ENCODE data around the gene TMEM130. TPM values are rescaled to one million over a fixed set of nuclear protein-coding genes. Genes with fewer than 3 reads are reported as not detected.

The TMEM130 gene
- total and polyA plus RNA-seq, 2 experiments from 2014 or later, result 1.5 to 2.0 TPM

DNA sequence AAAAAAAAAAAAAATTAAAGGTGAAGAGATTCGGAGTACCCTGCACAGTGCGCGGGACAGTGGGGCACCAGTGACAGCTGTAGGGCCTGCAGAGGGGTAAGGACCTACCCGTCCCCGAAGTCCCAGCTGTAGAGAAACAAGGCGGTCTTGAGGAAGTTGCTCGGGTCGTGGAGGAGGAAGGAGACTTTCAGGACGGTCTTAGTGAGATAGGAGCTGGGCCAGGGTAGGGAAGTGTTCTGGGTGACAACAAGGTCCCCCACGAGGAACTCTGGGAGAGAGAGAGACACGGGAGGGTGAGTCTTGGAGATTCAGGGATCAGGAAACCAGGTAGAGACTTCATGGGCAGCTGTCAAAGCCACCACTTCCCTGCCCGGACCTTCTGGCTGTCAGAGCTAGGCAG, 9.7 kb downstream of the TMEM130 start (continued):
- TF ChIP-seq, protein P1, sequence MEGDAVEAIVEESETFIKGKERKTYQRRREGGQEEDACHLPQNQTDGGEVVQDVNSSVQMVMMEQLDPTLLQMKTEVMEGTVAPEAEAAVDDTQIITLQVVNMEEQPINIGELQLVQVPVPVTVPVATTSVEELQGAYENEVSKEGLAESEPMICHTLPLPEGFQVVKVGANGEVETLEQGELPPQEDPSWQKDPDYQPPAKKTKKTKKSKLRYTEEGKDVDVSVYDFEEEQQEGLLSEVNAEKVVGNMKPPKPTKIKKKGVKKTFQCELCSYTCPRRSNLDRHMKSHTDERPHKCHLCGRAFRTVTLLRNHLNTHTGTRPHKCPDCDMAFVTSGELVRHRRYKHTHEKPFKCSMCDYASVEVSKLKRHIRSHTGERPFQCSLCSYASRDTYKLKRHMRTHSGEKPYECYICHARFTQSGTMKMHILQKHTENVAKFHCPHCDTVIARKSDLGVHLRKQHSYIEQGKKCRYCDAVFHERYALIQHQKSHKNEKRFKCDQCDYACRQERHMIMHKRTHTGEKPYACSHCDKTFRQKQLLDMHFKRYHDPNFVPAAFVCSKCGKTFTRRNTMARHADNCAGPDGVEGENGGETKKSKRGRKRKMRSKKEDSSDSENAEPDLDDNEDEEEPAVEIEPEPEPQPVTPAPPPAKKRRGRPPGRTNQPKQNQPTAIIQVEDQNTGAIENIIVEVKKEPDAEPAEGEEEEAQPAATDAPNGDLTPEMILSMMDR (conservative IDR thresholded peaks at IDR 0.05; ENCODE audit: low read depth in 2 of 2), result no peak

DNA sequence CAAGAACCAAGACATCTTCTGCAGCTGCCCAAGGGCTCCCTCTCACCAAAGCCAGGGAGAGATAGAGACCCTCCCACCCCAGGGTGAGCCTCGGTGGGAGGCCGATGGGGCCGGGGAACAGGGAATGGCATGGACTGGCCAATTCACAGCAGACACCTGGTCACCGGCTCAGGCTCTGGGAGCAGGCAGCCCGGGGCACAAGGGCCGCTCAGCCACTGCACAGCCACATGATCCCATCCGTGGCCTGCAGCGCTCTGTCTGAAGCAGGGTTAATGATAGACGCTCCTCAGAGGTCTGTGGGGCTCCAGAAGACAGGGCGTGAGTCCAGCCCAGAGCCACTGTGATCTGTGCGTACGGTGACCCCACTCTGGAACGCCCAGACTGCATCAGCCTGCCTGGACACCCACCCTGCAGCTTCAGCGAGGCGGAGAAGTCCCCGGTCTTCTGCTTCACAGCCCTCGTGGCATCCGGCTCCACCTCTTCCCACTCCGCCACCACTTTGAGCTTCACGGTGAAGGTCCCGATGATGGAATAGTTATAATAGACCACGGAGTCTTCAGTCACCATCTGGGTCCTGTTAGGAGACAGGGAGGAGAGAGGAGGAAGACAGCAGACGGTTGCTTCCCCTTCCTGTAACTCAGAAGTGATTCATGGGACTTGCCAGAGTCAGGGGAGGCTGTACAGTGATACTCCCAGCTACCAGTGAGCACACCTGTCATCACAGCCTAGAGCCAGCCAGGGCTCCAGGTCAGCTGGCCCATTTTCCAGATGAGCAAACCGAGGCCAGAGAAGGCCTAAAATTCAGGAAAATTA, 14.0 kb downstream of the TMEM130 start:
- Histone ChIP-seq H3K4me2 (no peak overlapping the region), H3K9me2 (ENCODE audit: insufficient read depth) (no peaks in the 10 kb centered on the region), H3F3A (replicated peaks; ENCODE audit: low read depth) (no peaks in the 10 kb centered on the region), H3K27ac (ENCODE audit: low read depth) (no peak overlapping the region), H2AFZ (no peak overlapping the region), H3K79me2 (replicated peaks; ENCODE audit: insufficient read depth) (no peaks in the 10 kb centered on the region), H3K4me3 (no peak overlapping the region), H3K36me3 (ENCODE audit: insufficient read depth) (no peaks in the 10 kb centered on the region), H3K27me3 (ENCODE audit: insufficient read depth) (no peaks in the 10 kb centered on the region), H3K4me1 (ENCODE audit: insufficient read depth) (no peaks in the 10 kb centered on the region), H4K20me1 (replicated peaks; ENCODE audit: insufficient read depth) (no peaks in the 10 kb centered on the region)
- ATAC-seq (no peak), DNase-seq (ENCODE audit: low spot score) (no peak)
- H3K27me3 Mint-ChIP-seq (ENCODE audit: insufficient read depth, low read depth, poor library complexity), result peaks cover 12% of the 10 kb centered on the region
- no peak overlapping the region for H3K27ac Mint-ChIP-seq
- H3K9me3 Mint-ChIP-seq, result no peaks in the 10 kb centered on the region; the same call in 2 of the 3 replicates
- H3K36me3 Mint-ChIP-seq (ENCODE audit: low read depth), result peaks cover 7% of the 10 kb centered on the region
- H3K4me1 Mint-ChIP-seq, result peaks cover 7% of the 10 kb centered on the region; the same call in 2 of the 3 replicates
- no peak overlapping the region for H3K4me3 Mint-ChIP-seq
- TF ChIP-seq ZNF331 (CRISPR knock-in tag; IDR thresholded peaks at IDR 0.05; ENCODE audit: low read depth), result no peak
- no peak for TF ChIP-seq EZH2phosphoT487 (IDR thresholded peaks at IDR 0.05; ENCODE audit: unreplicated experiment)

DNA sequence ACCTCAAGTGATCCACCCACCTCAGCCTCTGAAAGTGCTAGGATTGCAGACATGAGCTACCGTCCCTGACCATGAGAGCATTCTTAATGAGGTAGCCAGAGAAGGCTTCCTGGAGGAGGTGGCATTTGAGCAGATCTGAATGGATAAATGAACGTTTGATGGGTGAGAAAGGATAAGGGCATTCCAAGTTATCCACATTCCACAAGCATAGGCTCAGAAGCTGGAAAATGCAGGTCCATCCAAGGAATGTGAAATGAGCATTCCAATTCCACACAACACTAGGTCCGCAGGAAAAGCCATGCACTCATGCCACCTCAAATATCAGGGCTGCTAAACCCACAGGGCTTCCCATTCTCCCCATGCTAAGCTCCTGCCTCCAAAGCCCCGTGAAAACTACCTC, 17.0 kb downstream of the TMEM130 start:
- peaks cover 17% of the 10 kb centered on the region; the same call in 2 of the 3 replicates for H3K9me3 Mint-ChIP-seq
- TF ChIP-seq NANOG (IDR thresholded peaks at IDR 0.05; ENCODE audit: borderline replicate concordance), result no peak
- no peak for TF ChIP-seq STAT1 (IDR thresholded peaks at IDR 0.05; ENCODE audit: unreplicated experiment)
- TF ChIP-seq CREB1 (CRISPR knock-in tag; IDR thresholded peaks at IDR 0.05; ENCODE audit: low read depth), result no peak
- TF ChIP-seq, protein P2, sequence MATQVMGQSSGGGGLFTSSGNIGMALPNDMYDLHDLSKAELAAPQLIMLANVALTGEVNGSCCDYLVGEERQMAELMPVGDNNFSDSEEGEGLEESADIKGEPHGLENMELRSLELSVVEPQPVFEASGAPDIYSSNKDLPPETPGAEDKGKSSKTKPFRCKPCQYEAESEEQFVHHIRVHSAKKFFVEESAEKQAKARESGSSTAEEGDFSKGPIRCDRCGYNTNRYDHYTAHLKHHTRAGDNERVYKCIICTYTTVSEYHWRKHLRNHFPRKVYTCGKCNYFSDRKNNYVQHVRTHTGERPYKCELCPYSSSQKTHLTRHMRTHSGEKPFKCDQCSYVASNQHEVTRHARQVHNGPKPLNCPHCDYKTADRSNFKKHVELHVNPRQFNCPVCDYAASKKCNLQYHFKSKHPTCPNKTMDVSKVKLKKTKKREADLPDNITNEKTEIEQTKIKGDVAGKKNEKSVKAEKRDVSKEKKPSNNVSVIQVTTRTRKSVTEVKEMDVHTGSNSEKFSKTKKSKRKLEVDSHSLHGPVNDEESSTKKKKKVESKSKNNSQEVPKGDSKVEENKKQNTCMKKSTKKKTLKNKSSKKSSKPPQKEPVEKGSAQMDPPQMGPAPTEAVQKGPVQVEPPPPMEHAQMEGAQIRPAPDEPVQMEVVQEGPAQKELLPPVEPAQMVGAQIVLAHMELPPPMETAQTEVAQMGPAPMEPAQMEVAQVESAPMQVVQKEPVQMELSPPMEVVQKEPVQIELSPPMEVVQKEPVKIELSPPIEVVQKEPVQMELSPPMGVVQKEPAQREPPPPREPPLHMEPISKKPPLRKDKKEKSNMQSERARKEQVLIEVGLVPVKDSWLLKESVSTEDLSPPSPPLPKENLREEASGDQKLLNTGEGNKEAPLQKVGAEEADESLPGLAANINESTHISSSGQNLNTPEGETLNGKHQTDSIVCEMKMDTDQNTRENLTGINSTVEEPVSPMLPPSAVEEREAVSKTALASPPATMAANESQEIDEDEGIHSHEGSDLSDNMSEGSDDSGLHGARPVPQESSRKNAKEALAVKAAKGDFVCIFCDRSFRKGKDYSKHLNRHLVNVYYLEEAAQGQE (IDR thresholded peaks at IDR 0.05; ENCODE audit: unreplicated experiment), result no peak

More for the DNA sequence above, 17.0 kb downstream of the TMEM130 start:
- H3K4me3 ChIP-seq, result no peak overlapping the region
- no peak overlapping the region for H3K27ac ChIP-seq (ENCODE audit: low read depth)
- H4K20me1 ChIP-seq (replicated peaks; ENCODE audit: insufficient read depth), result no peaks in the 10 kb centered on the region
- no peak for ATAC-seq
- no peak for DNase-seq (ENCODE audit: low spot score)
- H3K79me2 ChIP-seq (replicated peaks; ENCODE audit: insufficient read depth), result no peaks in the 10 kb centered on the region
- H3K27me3 Mint-ChIP-seq (ENCODE audit: insufficient read depth, low read depth, poor library complexity), result peaks cover 5% of the 10 kb centered on the region
- no peaks in the 10 kb centered on the region for H3F3A ChIP-seq (replicated peaks; ENCODE audit: low read depth)
- peaks cover 4% of the 10 kb centered on the region; the same call in 1 of the 2 replicates for H3K36me3 ChIP-seq (ENCODE audit: insufficient read depth)
- no peak overlapping the region for H3K27ac Mint-ChIP-seq
- H3K4me2 ChIP-seq, result no peak overlapping the region
- H2AFZ ChIP-seq, result no peak overlapping the region
- H3K4me3 Mint-ChIP-seq, result no peak overlapping the region
- H3K4me1 ChIP-seq (ENCODE audit: insufficient read depth), result no peaks in the 10 kb centered on the region
- H3K9me2 ChIP-seq (ENCODE audit: insufficient read depth), result no peaks in the 10 kb centered on the region
- H3K36me3 Mint-ChIP-seq (ENCODE audit: low read depth), result peaks cover 23% of the 10 kb centered on the region
- peaks cover 7% of the 10 kb centered on the region; the same call in 2 of the 3 replicates for H3K4me1 Mint-ChIP-seq
- no peaks in the 10 kb centered on the region for H3K27me3 ChIP-seq (ENCODE audit: insufficient read depth)
